HepG2 (cell line): ENCODE results near the gene GNAI2. TPM values are rescaled to one million over a fixed set of nuclear protein-coding genes. Genes with fewer than 3 reads are reported as not detected.

Source experiments
- ARNT ChIP-seq: fragments of 450-650 bp; IDR thresholded peaks from 2 replicates; pipeline ENCODE4 v1.6.1; 2017
- HNRNPK ChIP-seq: fragments of 200-400 bp; formaldehyde crosslinking; IDR thresholded peaks from 2 replicates; pipeline ENCODE4 v1.6.1; 2018; ENCODE audit warnings: low read length, low read depth, moderate library complexity, mild to moderate bottlenecking; ENCODE audit not compliant: poor library complexity, severe bottlenecking
- HOXD1 ChIP-seq: sonication (generic); formaldehyde crosslinking; IDR thresholded peaks from 2 replicates; pipeline ENCODE4 v1.5.0; 2020; ENCODE audit warnings: missing genetic modification reagents
- ISL2 ChIP-seq: sonication (generic); formaldehyde crosslinking; IDR thresholded peaks from 2 replicates; pipeline ENCODE4 v1.5.0; 2020; ENCODE audit warnings: missing genetic modification reagents
- KLF16 ChIP-seq, 2 experiments: sonication (generic) in 1 of 2; formaldehyde crosslinking in 1 of 2; IDR thresholded peaks; 2 replicates each; pipeline versions ENCODE4 v1.6.1 to v1.8.0; 2016 to 2023; ENCODE audit warnings: missing genetic modification reagents in 2 of 2, missing compliant biosample characterization in 1 of 2
- NFE2L1 ChIP-seq: sonication (generic); formaldehyde crosslinking; IDR thresholded peaks from 2 replicates; pipeline ENCODE4 v1.4.0; 2020; ENCODE audit warnings: missing genetic modification reagents, mild to moderate bottlenecking, borderline replicate concordance
- PHF20 ChIP-seq: sonication (generic); formaldehyde crosslinking; IDR thresholded peaks from 2 replicates; pipeline ENCODE4 v1.5.0; 2020; ENCODE audit warnings: mild to moderate bottlenecking, missing genetic modification reagents
- POGZ ChIP-seq: sonication (generic); formaldehyde crosslinking; IDR thresholded peaks from 2 replicates; pipeline ENCODE4 v1.4.0; 2020; ENCODE audit warnings: mild to moderate bottlenecking, missing genetic modification reagents
- SNRNP70 ChIP-seq: fragments of 200-400 bp; formaldehyde crosslinking; IDR thresholded peaks from 2 replicates; pipeline ENCODE4 v1.6.1; 2017; ENCODE audit warnings: mild to moderate bottlenecking, low read depth, low read length, moderate library complexity
- TBX3 ChIP-seq: fragments of 450-650 bp; IDR thresholded peaks from 2 replicates; pipeline ENCODE4 v1.6.1; 2017; ENCODE audit warnings: antibody characterized with exemption, mild to moderate bottlenecking, inconsistent platforms, borderline replicate concordance
- XBP1 ChIP-seq: sonication (generic); formaldehyde crosslinking; IDR thresholded peaks from 2 replicates; pipeline ENCODE4 v1.5.0; 2020; ENCODE audit warnings: missing genetic modification reagents
- XRCC5 ChIP-seq: fragments of 200-400 bp; formaldehyde crosslinking; optimal IDR thresholded peaks from 2 replicates; pipeline ENCODE3; 2017; ENCODE audit warnings: mild to moderate bottlenecking, low read length
- ZEB1 ChIP-seq: IDR thresholded peaks from 2 replicates; pipeline ENCODE4 v1.6.1; 2012; ENCODE audit warnings: mild to moderate bottlenecking, low read depth, inconsistent platforms; ENCODE audit not compliant: insufficient replicate concordance
- ZFYVE20 ChIP-seq: sonication (generic); formaldehyde crosslinking; IDR thresholded peaks from 2 replicates; pipeline ENCODE4 v1.8.0; 2023; ENCODE audit warnings: low read depth, mild to moderate bottlenecking, moderate library complexity, missing genetic modification reagents, borderline replicate concordance
- ZNF775 ChIP-seq: sonication (generic); formaldehyde crosslinking; IDR thresholded peaks from 2 replicates; pipeline ENCODE4 v1.4.0; 2020; ENCODE audit warnings: missing genetic modification reagents, mild to moderate bottlenecking, moderate library complexity, borderline replicate concordance
- polyA plus RNA-seq, 8 experiments: library from polyadenylated mRNA; depleted of rRNA in 3 of 8; stranded (reverse) in 7 of 8; unstranded in 1 of 8; fragments of >200 nt; fragmentation: Illumina TruSeq in 4 of 8; extraction: Trizol in 4 of 8; gene quantifications; 2 replicates each; pipeline versions ENCODE4 v1.2.1 to v1.2.3, GENCODE V29; 2011 to 2016; ENCODE audit warnings: low read depth in 4 of 8, missing spikeins in 1 of 8, mixed read lengths in 1 of 8; ENCODE audit not compliant: insufficient read depth in 1 of 8
- total RNA-seq, 5 experiments: library from RNA; depleted of rRNA; stranded (reverse); fragments of >200 nt; fragmentation: Illumina TruSeq; extraction: Trizol; gene quantifications; 2 replicates each; pipeline ENCODE4 v1.2.3, GENCODE V29; 2016; ENCODE audit warnings: low read depth in 1 of 5
- TF ChIP-seq, protein P1 (sequence below): sonication (generic); formaldehyde crosslinking; IDR thresholded peaks from 2 replicates; pipeline ENCODE4 v1.8.0; 2022; ENCODE audit warnings: mild to moderate bottlenecking, missing genetic modification reagents, moderate library complexity
- TF ChIP-seq, protein P2 (sequence below): sonication (generic); formaldehyde crosslinking; IDR thresholded peaks from 2 replicates; pipeline ENCODE4 v1.4.0; 2020; ENCODE audit warnings: missing genetic modification reagents, borderline replicate concordance
- TF ChIP-seq, protein P3 (sequence below): sonication (generic); formaldehyde crosslinking; IDR thresholded peaks from 2 replicates; pipeline ENCODE4 v1.5.0; 2020; ENCODE audit warnings: mild to moderate bottlenecking, missing genetic modification reagents
- TF ChIP-seq, protein P4 (sequence below): sonication (generic); formaldehyde crosslinking; IDR thresholded peaks from 2 replicates; pipeline ENCODE4 v1.4.0; 2020; ENCODE audit warnings: missing genetic modification reagents, borderline replicate concordance

Gene GNAI2
- total and polyA plus RNA-seq, 2 of the 13 experiments (the other 11 are each of a cell fraction or from before 2014, with no cell fraction given) = 51.1 to 66.2 TPM

DNA sequence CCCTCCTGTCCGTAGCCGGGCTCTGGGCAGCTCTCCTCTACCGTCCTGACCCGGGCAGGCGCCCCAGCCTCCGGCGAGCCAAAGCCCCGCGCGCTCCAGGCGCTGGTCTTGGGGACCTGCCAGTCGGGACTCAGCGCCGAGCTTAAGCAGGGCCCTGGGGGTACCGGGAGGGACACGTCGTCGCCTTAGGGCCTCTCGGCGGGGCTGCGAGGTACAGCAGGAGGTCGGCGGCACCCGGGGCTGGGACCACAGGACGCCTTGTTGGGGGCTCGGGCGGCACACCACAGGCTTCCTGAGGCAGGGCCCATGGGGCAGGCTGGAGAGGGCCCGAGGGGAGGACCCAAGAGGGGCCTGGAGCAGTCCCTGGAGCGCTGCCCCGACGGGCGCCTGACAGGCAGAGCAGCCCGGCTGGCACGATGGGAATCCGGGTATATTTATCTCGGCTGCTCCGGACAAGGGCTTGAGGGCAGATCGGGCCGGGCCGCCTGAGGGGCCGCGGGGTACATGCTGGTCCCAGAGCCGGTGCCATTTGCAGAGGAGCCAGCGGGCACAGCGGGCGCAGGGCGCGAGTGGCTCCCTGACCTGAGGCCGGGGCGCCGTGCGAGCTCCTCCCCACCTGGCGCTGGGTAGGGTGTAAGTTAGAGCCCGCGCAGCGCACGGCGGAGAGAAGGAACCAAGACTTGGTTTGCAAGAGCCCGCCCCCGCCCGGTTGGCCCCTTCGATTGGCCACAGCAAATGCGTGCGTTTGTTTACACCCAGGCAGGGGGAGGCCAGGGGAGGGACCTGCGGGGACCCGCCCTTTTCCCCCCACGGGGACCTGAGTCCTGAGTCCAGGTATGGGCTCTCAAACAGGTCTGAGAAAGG, 30.4 kb upstream of the GNAI2 start (continued):
- TF ChIP-seq KLF16 (CRISPR knock-in tag; IDR thresholded peaks at IDR 0.05) (peak in 1 of 2 experiments; percentile 56; a peak in 1 of 4 replicates), HNRNPK (no peak), PHF20 (CRISPR knock-in tag) (peak; percentile 47; the same call in 1 of the 2 replicates), ZNF775 (CRISPR knock-in tag) (no peak), ARNT (no peak), XRCC5 (no peak), HOXD1 (CRISPR knock-in tag) (no peak), ZFYVE20 (CRISPR knock-in tag) (no peak), XBP1 (0 out of 2 replicates have a peak, but pooled peaks have one; percentile 57), POGZ (CRISPR knock-in tag) (no peak), NFE2L1 (CRISPR knock-in tag) (no peak; the same call in 1 of the 2 replicates), SNRNP70 (no peak), ISL2 (CRISPR knock-in tag) (no peak; the same call in 1 of the 2 replicates), TBX3 (no peak), ZEB1 (no peak)
- TF ChIP-seq, protein P1, sequence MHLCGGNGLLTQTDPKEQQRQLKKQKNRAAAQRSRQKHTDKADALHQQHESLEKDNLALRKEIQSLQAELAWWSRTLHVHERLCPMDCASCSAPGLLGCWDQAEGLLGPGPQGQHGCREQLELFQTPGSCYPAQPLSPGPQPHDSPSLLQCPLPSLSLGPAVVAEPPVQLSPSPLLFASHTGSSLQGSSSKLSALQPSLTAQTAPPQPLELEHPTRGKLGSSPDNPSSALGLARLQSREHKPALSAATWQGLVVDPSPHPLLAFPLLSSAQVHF (CRISPR knock-in tag) = no peak
- TF ChIP-seq, protein P2, sequence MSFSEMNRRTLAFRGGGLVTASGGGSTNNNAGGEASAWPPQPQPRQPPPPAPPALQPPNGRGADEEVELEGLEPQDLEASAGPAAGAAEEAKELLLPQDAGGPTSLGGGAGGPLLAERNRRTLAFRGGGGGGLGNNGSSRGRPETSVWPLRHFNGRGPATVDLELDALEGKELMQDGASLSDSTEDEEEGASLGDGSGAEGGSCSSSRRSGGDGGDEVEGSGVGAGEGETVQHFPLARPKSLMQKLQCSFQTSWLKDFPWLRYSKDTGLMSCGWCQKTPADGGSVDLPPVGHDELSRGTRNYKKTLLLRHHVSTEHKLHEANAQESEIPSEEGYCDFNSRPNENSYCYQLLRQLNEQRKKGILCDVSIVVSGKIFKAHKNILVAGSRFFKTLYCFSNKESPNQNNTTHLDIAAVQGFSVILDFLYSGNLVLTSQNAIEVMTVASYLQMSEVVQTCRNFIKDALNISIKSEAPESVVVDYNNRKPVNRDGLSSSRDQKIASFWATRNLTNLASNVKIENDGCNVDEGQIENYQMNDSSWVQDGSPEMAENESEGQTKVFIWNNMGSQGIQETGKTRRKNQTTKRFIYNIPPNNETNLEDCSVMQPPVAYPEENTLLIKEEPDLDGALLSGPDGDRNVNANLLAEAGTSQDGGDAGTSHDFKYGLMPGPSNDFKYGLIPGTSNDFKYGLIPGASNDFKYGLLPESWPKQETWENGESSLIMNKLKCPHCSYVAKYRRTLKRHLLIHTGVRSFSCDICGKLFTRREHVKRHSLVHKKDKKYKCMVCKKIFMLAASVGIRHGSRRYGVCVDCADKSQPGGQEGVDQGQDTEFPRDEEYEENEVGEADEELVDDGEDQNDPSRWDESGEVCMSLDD (CRISPR knock-in tag) = no peak; the same call in 1 of the 2 replicates
- TF ChIP-seq, protein P3, sequence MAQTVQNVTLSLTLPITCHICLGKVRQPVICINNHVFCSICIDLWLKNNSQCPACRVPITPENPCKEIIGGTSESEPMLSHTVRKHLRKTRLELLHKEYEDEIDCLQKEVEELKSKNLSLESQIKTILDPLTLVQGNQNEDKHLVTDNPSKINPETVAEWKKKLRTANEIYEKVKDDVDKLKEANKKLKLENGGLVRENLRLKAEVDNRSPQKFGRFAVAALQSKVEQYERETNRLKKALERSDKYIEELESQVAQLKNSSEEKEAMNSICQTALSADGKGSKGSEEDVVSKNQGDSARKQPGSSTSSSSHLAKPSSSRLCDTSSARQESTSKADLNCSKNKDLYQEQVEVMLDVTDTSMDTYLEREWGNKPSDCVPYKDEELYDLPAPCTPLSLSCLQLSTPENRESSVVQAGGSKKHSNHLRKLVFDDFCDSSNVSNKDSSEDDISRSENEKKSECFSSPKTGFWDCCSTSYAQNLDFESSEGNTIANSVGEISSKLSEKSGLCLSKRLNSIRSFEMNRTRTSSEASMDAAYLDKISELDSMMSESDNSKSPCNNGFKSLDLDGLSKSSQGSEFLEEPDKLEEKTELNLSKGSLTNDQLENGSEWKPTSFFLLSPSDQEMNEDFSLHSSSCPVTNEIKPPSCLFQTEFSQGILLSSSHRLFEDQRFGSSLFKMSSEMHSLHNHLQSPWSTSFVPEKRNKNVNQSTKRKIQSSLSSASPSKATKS (CRISPR knock-in tag) = no peak
- TF ChIP-seq, protein P4, sequence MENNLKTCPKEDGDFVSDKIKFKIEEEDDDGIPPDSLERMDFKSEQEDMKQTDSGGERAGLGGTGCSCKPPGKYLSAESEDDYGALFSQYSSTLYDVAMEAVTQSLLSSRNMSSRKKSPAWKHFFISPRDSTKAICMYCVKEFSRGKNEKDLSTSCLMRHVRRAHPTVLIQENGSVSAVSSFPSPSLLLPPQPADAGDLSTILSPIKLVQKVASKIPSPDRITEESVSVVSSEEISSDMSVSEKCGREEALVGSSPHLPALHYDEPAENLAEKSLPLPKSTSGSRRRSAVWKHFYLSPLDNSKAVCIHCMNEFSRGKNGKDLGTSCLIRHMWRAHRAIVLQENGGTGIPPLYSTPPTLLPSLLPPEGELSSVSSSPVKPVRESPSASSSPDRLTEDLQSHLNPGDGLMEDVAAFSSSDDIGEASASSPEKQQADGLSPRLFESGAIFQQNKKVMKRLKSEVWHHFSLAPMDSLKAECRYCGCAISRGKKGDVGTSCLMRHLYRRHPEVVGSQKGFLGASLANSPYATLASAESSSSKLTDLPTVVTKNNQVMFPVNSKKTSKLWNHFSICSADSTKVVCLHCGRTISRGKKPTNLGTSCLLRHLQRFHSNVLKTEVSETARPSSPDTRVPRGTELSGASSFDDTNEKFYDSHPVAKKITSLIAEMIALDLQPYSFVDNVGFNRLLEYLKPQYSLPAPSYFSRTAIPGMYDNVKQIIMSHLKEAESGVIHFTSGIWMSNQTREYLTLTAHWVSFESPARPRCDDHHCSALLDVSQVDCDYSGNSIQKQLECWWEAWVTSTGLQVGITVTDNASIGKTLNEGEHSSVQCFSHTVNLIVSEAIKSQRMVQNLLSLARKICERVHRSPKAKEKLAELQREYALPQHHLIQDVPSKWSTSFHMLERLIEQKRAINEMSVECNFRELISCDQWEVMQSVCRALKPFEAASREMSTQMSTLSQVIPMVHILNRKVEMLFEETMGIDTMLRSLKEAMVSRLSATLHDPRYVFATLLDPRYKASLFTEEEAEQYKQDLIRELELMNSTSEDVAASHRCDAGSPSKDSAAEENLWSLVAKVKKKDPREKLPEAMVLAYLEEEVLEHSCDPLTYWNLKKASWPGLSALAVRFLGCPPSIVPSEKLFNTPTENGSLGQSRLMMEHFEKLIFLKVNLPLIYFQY = no peak
